Measurements from ENCODE around the gene LEO1.

The LEO1 gene

DNA sequence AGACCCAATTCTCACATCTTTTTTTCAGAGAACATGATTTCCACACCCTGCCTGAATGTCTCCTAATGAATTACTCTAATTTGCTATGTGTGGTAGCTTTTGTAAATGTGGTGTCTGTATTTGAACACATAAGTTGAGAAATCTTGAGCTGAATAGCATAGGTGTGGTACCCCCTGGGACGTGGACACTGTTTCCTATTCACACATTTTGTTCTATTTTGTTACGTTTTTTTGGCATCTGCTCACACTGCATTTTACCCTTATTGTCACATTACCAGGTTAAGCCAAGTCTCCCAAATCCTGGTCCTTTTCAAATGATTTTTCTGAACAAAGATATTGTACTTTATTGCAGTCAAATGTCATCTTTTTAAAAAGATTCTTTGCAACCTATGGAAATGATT lies 40.6 kb upstream of the LEO1 start:
- no peaks in the 10 kb centered on the region for H3K27me3 ChIP-seq (ENCODE audit: insufficient read depth, low read length, poor library complexity, severe bottlenecking)
- H3K9me2 ChIP-seq (replicated peaks; ENCODE audit: low read depth, low read length): no peaks in the 10 kb centered on the region
- peaks cover 18% of the 10 kb centered on the region for H3K4me1 ChIP-seq (ENCODE audit: insufficient read depth, low read length, poor library complexity, severe bottlenecking)
- no peaks in the 10 kb centered on the region for H3K9me3 ChIP-seq (ENCODE audit: insufficient read depth, low read depth, low read length)
- H3F3A ChIP-seq (ENCODE audit: low read depth): no peaks in the 10 kb centered on the region
- no peak overlapping the region for H2AFZ ChIP-seq (ENCODE audit: low read length)
- H4K20me1 ChIP-seq (ENCODE audit: insufficient read depth, low read length, poor library complexity, severe bottlenecking): no peaks in the 10 kb centered on the region
- H3K9ac ChIP-seq (ENCODE audit: low read depth, low read length, poor library complexity, severe bottlenecking): no peak overlapping the region
- H3K4me2 ChIP-seq (ENCODE audit: low read depth, low read length, poor library complexity, severe bottlenecking): no peak overlapping the region
- H3K36me3 ChIP-seq (ENCODE audit: insufficient read depth, low read length): no peaks in the 10 kb centered on the region
- H3K4me3 ChIP-seq (ENCODE audit: low read length, poor library complexity, severe bottlenecking): no peak overlapping the region
- no peaks in the 10 kb centered on the region for H3K79me2 ChIP-seq (ENCODE audit: insufficient read depth, low read length)
- TF ChIP-seq EZH2phosphoT487 (IDR thresholded peaks at IDR 0.05; ENCODE audit: borderline replicate concordance): no peak
- TF ChIP-seq, protein P1, sequence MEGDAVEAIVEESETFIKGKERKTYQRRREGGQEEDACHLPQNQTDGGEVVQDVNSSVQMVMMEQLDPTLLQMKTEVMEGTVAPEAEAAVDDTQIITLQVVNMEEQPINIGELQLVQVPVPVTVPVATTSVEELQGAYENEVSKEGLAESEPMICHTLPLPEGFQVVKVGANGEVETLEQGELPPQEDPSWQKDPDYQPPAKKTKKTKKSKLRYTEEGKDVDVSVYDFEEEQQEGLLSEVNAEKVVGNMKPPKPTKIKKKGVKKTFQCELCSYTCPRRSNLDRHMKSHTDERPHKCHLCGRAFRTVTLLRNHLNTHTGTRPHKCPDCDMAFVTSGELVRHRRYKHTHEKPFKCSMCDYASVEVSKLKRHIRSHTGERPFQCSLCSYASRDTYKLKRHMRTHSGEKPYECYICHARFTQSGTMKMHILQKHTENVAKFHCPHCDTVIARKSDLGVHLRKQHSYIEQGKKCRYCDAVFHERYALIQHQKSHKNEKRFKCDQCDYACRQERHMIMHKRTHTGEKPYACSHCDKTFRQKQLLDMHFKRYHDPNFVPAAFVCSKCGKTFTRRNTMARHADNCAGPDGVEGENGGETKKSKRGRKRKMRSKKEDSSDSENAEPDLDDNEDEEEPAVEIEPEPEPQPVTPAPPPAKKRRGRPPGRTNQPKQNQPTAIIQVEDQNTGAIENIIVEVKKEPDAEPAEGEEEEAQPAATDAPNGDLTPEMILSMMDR (conservative IDR thresholded peaks at IDR 0.05; ENCODE audit: low read length): no peak

DNA sequence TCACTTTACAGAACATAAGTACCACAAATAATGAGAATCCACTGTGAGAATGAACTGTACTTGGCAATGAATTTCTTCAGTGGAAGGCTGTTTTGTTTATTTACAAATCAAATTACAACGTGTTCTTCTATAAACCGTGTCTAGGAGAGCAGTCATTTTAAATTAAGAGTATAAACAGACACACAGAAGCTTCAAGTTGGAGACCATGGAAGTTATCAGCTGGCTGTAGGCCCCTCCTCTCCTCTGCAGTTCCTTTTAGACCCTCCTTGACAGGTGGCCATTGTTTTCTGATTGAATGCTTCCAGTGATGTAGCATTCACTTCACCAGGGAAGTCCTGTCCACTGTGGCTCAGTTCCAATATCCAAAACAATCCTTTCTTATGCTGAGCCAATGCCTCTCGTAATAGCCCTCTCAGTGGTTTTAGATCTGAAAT lies 40.1 kb upstream of the LEO1 start:
- H4K20me1 ChIP-seq (ENCODE audit: insufficient read depth, low read length, poor library complexity, severe bottlenecking): no peaks in the 10 kb centered on the region
- H3K9ac ChIP-seq (ENCODE audit: low read depth, low read length, poor library complexity, severe bottlenecking): no peak overlapping the region
- H3K36me3 ChIP-seq (ENCODE audit: insufficient read depth, low read length): no peaks in the 10 kb centered on the region
- no peaks in the 10 kb centered on the region for H3K9me2 ChIP-seq (replicated peaks; ENCODE audit: low read depth, low read length)
- 0 out of 2 replicates have a peak overlapping the region, but pooled peaks have one; percentile 22 for H2AFZ ChIP-seq (ENCODE audit: low read length)
- no peaks in the 10 kb centered on the region for H3K9me3 ChIP-seq (ENCODE audit: insufficient read depth, low read depth, low read length)
- no peaks in the 10 kb centered on the region for H3F3A ChIP-seq (ENCODE audit: low read depth)
- H3K27me3 ChIP-seq (ENCODE audit: insufficient read depth, low read length, poor library complexity, severe bottlenecking): no peaks in the 10 kb centered on the region
- no peak overlapping the region for H3K4me2 ChIP-seq (ENCODE audit: low read depth, low read length, poor library complexity, severe bottlenecking)
- H3K79me2 ChIP-seq (ENCODE audit: insufficient read depth, low read length): no peaks in the 10 kb centered on the region
- no peak for TF ChIP-seq EZH2phosphoT487 (IDR thresholded peaks at IDR 0.05; ENCODE audit: borderline replicate concordance)
- TF ChIP-seq, protein P1 (conservative IDR thresholded peaks at IDR 0.05; ENCODE audit: low read length): no peak
- H3K4me1 ChIP-seq (ENCODE audit: insufficient read depth, low read length, poor library complexity, severe bottlenecking): peaks cover 22% of the 10 kb centered on the region
- H3K4me3 ChIP-seq (ENCODE audit: low read length, poor library complexity, severe bottlenecking): no peak overlapping the region

DNA sequence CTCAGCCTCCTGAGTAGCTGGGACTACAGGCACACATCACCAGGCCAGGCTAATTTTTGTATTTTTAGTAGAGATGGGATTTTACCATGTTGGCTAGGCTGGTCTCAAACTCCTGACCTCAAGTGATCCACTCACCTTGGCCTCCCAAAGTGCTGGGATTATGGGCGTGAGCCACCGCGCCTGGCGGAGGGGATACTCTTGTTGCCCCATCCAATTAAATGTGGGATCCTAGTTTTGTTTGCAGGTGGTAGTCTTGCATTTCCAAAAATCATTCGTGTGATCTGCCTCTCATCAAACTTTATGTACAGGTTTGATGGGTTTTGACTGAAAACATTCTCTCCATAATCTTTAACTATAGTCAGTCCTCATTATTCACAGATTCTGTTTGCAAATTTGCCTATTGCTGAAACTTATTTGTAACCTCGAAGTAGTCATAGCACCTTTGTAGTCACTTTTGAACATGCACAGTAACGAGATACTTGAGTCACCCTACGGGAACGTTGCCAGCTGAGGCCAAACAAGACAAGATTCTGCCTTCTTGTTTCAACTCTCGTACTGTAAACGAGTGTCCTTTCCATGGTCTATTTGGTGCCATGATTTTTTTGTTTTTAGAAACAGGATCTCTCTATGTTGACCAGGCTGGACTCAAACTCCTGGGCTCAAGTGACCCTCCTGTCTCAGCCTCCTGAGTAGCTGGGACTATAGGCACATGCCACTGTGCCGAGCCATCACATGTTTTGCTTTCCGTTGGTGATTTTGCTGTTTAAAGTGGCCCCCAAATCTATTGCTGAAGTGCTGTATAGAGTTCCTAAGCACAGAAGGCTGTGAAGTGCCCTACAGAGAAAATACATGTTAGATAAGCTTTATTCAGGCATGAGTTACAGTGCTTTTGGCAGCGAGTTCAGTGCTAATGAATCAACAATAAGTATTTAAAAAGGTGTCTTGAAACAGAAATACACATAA lies 39.3 kb upstream of the LEO1 start:
- Histone ChIP-seq H3K9ac (ENCODE audit: low read depth, low read length, poor library complexity, severe bottlenecking) (no peak overlapping the region), H3K9me2 (replicated peaks; ENCODE audit: low read depth, low read length) (no peaks in the 10 kb centered on the region), H4K20me1 (ENCODE audit: insufficient read depth, low read length, poor library complexity, severe bottlenecking) (no peaks in the 10 kb centered on the region), H3K27me3 (ENCODE audit: insufficient read depth, low read length, poor library complexity, severe bottlenecking) (no peaks in the 10 kb centered on the region), H3K79me2 (ENCODE audit: insufficient read depth, low read length) (no peaks in the 10 kb centered on the region), H3F3A (ENCODE audit: low read depth) (no peaks in the 10 kb centered on the region), H3K4me1 (ENCODE audit: insufficient read depth, low read length, poor library complexity, severe bottlenecking) (peaks cover 25% of the 10 kb centered on the region), H2AFZ (ENCODE audit: low read length) (no peak overlapping the region), H3K36me3 (ENCODE audit: insufficient read depth, low read length) (no peaks in the 10 kb centered on the region), H3K4me2 (ENCODE audit: low read depth, low read length, poor library complexity, severe bottlenecking) (no peak overlapping the region), H3K4me3 (ENCODE audit: low read length, poor library complexity, severe bottlenecking) (no peak overlapping the region), H3K9me3 (ENCODE audit: insufficient read depth, low read depth, low read length) (no peaks in the 10 kb centered on the region)
- TF ChIP-seq, protein P1 (conservative IDR thresholded peaks at IDR 0.05; ENCODE audit: low read length): no peak
- no peak for TF ChIP-seq EZH2phosphoT487 (IDR thresholded peaks at IDR 0.05; ENCODE audit: borderline replicate concordance)

All from Loucy (cell line).